Dermis microvascular lymphatic vessel endothelial cell (primary cell): ENCODE measurements around the gene HP1BP3. TPM values are rescaled to one million over a fixed set of nuclear protein-coding genes. Genes with fewer than 3 reads are reported as not detected.
A peak's percentile ranks its signal among the peaks of the same experiment; 100 is the strongest.

Source experiments
- DNase-seq, 2 donors: peaks; one replicate each; pipeline versions ENCODE4 v3.0.0 to v3.0.0-alpha.2; 2010; ENCODE audit warnings: low read depth in 2 of 2
- total RNA-seq: library from RNA; depleted of rRNA; stranded (reverse); fragments of >200 nt; gene quantifications from 2 replicates; pipeline ENCODE4 v1.2.1, GENCODE V29; 2014

The HP1BP3 gene
- total RNA-seq, 1 donor from 2014 or later, result 150 TPM

DNA sequence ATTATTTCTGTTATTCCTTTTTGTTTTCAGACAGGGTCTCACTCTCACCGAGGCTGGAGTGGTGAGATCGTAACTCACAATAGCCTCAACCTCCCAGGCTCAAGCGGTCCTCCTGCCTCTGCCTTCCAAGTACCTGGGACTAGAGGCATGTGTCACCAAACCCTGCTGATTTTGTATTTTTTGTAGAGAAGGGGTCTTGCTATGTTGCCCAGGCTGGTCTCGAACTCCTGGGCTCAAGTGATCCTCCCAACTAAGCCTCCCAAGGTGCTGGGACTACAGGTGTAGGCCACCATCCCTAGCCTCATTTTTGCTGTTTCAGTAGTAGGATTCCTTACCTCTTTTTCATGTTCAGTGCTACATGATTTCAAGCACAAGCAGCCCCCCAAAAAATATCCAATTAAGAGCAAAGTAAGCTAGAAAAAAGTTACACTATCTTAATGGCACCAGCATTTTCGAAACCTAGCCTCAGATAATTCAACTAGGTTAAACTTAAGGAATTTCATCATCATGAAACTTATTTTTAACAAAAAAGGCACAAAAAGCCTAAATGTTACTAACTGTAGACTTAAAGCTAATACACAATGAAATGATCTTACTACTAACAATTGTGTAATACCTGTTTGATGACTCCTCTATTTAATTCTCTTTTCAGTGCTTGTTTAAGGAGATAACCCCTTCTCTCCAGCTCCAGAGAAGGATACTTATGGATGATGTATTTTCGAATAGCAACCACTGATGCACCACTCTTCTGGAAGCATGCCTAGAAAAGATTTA is 16.6 kb downstream of the HP1BP3 start:
- no peak for DNase-seq

DNA sequence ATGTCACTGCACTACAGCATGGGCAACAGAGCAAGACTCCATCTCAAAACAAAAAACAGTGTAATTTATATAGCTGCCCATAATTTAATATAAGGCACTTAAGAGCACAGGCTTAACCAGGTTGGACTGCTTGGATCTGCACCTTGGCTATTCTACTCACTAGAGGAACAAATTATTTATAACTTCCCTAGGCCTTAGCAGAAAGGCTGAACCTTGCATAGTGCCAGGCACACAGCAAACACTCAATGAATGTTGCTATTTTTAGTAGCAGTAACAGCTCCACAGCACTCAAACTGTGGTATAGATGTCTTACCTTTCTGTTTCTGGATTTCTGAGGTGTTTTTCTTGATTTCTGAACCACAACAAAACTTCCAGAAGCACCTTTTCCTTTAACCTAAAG is 19.8 kb downstream of the HP1BP3 start:
- no peak for DNase-seq

DNA sequence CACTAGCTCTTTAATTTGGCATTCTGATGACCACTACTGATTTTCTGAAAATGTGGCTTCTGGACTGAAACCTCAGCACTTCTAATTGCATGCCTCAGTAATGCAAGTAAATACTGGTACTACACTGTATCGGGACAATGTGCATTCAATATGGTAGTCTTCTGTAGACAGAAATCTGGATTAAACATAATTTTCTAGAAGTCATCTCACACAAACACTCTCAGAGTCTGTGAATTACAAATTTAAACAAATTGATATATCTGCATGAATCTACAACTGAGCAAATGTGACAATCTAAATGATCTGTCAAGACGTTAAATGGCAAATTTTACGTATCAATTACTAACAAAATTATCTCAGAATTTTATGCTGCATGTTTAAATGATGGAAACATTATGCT is 23.7 kb downstream of the HP1BP3 start:
- no peak for DNase-seq

DNA sequence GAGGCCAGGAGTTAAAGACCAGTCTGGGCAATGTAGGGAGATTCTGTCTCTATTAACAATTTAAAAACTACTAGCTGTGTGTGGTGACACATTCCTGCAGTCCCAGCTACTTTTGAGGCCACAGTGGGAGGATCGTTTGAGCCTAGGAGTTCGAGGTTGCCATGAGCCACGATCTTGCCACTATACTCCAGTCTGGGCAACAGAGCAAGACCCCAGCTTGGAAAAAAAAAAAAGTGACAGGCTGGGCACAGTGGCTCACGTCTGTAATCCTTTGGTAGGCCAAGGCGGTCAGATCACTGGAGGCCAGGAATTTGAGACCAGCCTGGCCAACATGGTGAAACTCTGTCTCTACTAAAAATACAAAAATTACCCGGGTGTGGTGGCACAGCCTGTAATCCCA is 26.8 kb downstream of the HP1BP3 start:
- no peak for DNase-seq

DNA sequence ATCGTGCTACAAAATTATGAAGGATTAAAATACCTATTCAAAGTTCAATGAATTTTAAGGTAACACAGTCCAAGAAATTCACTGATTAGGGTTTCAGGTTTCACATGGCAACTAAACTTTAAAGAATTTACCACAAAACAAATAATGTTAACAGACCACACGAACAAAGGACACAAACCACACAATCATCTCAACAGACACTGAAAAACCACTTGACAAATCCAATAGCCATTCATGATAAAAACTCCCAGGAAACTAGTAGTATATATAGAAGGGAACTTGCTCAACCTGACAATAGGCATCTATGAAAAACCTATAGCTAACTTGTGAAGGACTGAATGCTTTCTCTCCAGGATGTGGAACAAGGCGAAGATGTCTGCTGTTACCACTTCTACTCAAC is 33.5 kb downstream of the HP1BP3 start:
- DNase-seq, result no peak

DNA sequence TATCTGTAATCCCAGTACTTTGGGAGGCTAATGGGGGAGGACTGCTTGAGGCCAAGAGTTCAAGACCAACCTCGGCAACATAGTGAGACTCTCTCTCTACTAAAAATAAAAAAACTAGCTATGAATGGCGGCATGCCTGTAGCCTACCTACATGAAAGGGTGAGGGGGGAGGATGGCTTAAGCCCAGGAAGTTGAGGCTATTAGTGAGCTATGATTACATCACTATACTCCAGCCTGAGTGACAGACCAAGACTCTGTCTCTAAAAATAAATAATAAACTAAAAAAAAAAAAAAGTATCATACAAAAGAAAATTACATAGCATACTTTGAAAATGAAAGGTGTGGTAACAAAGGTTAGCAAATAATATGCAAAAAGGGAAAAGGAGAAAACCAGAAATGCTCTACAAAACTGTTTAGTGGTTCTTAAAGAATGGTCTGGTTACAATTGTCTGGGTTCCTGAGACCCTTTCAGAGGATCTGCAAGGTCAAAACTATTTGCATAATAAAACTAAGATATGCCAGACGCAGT is 35.6 kb downstream of the HP1BP3 start:
- no peak for DNase-seq

DNA sequence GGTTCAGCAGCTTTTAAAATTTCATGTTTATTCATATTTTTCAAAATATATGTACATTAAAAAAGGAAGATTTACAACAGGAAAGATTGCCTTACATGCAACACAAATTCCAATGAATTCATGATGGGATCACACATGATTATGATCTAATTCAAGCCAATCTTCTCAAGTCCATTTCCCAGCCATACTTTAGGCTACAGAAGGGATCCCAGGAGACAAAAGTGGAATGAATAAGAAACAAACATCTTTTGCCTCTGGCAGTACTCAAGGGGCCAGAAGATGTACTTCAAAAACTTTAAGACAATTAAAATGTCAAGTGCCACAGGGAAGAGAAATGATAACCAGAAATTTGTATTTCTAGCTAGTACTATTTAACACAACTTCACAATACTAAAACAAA is 44.4 kb downstream of the HP1BP3 start:
- DNase-seq, result no peak

DNA sequence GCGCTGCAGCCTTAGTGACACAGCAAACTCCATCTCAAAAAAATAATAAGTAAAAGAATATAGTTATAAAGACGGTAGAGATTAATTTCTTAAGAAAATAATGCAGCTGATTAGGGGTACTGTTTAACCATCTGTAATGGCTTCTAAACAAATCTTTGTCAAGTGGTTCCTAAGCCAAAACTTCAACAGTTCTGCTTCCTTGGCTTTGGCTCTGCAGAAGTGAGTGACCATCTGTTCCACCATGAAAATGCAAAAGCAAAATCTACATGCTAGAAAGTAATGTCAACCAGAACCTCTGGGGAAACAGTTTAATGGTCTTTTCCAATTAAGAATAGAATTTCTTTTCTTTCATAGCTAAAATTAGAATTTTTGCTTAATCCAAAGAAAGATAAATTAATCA is 46.3 kb downstream of the HP1BP3 start:
- no peak for DNase-seq

DNA sequence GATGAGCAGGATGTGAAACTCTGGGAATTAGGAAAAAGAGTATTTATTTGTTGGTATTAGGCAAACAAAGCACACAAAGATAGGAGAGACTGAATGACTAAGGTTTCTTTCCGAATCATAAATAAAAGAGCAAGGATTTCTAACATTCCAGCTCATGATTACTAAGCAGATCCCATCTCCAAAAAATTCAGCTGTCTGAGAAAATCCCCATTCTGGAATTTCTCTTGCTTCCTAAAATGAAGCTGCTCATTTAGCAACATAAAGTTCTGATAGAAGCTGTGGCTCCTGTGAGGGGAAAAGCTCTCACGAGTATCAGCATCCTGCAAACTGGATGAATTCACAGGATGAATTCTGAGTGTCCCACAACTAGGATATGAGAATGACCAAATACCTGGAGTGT is 47.9 kb downstream of the HP1BP3 start:
- no peak for DNase-seq

DNA sequence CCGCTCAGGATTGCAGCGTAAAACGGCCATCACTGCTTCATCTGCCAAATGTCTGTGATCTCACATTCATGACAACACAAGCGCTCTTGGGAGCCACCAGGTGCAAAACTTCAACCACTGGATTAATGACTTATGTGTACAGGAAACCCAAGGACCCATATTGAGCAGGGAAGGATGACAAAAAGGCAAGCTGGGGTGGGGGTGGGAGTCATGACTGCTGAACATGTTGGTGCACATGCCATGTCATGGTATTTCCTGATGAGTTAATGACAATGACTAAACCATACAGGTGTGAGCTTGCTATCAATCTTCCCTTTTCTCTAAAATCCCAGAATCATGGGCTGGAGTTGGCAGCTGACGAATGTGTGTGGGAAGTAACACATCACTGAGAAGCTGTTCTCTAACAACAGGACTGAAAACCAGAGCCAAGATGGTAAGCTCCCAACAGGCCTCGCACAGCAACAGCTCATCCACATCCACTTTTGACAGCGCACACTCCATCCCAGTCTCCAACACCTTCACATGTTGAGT is 51.5 kb downstream of the HP1BP3 start:
- DNase-seq, result no peak

DNA sequence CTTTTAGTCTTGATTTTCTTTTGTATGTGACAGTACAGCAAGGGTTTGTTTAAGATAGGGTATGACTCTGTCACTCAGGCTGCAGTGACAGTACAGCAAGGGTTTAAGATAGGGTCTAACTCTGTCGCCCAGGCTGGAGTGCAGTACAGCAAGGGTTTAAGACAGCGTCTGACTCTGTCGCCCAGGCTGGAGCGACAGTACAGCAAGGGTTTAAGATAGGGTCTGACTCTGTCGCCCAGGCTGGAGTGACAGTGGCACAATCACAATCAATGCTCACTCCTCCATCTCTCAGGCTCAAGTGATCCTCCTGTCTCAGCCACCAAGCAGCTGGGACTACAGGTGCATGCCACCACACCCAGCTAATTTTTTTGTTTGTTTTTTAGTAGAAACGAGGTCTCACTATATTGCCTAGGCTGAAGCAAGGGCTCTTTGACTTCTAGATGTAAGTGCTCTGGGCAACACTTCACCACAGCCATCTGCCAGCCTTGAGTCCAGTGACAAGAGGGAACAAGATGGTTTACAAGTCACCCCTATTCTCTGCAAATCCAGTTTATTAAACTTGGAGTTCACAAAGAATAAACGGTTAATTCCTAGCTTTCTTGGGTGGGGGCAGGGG is 53.6 kb downstream of the HP1BP3 start:
- no peak for DNase-seq

DNA sequence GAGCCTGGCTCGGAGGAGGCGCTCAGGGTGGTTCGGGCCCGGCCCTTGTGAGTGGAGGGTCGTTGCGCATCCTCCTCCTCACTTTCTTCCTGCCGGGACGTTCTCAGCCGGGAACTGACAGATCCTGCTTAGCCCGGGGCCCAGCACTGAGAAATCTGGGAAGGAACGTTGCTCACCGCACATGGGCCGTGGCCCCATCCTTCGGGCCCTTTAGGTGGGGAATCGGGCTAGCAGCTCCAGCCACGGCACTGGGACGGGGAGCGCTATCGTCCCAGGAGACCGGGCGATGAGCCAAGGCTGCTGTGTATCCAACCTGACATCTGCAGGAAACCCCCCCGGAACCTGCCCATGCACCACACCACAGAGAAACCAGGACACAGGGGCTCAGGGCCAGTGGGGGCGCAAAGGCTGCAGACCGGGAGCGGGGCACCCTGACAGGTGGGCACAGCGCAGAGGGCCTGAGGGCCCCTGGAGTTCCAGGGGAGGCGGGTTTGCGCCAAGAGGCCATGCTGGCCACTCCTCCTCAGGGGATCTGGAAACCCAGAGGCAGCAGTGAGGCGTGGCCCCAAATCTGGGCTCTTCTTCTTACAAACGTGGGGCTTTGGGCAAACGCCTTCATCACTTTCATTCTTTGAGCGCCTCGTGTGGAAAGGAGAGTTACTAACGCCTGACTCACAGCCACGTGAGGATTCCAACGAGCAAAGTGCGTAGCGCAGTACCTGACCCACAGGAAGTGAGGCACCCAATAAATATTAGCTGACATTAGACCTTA is 54.3 kb downstream of the HP1BP3 start, which contains the start of gene SH2D5:
Gene SH2D5, minus strand, starts transcription at position 116 of the 772 bp plus-strand sequence. CDS start 4,659 bp downstream, outside the sequence.
- DNase-seq, result peak; percentile 77 to 93

DNA sequence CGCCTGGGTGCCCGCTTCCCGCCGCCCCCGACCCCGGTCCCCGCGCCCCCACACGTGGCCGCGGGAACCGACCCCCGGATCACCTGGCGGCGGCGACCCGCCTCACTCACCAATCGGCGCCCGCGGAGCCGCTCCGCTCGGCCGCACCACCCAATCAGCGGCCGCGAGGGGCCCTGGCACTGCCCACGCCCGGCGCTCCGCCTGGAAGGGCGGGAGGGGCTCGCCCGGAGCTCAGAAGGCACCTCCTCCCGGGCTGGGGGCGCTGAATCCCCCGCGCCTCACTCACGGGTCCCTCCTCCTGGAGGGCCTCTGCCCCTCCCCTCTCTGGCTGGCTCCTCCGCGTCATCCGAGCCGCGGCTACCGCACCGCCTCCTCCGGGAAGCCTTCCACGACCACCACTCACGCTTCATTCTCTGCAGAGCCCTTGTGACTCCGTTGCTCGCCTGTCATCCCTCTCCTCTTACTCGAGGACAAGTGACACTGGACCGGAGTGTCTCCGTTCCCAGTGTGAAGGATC is 55.0 kb downstream of the HP1BP3 start:
- DNase-seq, result peak; percentile 6 to 70

DNA sequence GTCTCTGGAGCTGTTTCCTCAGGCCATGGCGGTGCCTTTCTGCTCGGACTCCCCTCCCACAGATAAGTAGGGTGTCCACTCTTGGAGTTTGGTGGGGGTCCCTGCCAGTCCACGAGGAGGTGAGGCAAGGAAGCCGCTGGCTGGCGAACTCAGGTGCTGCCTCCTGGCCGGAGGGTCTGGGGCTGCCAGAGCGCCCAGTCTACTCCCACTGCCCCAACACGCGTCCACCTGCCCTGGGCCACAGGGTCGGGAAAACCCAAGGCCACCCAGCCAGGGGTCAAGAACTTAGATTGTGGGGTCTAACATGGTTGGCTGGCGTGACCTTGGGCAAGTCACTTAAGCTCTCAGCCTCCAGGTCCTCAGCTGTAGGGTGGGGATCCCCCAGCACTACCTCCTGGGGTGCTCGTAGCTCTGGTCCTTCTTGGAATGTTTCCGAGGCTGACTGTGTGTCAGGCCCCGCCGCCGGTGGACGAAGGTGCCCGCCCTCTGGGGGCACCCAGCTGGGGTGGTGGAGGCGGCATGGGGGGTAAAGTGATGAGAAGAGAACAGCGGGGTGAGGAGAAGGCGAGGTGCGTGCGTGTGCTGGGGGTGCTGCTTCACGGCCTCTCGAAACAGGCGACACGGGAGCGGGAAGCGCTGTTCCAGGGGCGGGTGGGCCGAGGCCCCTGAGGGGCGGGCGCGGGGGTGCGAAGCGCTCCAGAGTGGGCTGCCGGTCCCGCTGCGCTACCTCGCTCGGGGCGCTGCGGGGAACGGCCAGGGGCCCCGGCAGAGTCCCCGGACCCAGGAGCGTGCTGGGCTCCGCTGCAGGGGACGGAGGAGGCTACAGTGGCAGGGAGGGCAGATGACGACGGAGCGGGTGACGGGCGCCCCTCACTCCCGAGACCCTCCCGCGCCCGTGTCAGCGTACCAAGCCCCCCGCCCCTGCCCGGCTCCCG is 55.8 kb downstream of the HP1BP3 start:
- no peak for DNase-seq

DNA sequence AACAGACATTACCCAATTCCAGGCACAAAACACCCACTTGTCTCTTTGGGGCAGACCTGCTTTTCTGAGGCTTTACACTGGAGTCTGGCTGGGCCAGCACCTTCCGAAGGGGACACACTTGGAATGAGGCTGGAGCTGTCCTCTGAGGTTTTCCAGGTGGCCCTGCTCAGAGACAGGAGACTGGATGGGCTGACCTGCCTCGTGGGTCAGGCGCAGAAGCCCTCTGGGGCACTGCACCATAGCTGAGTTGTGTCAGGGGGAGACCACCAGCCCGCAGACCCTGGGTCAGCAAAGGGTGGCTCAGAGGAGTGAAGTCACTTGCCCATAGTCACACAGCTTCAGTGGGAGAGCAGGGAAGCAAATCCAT is 56.4 kb downstream of the HP1BP3 start:
- no peak for DNase-seq

DNA sequence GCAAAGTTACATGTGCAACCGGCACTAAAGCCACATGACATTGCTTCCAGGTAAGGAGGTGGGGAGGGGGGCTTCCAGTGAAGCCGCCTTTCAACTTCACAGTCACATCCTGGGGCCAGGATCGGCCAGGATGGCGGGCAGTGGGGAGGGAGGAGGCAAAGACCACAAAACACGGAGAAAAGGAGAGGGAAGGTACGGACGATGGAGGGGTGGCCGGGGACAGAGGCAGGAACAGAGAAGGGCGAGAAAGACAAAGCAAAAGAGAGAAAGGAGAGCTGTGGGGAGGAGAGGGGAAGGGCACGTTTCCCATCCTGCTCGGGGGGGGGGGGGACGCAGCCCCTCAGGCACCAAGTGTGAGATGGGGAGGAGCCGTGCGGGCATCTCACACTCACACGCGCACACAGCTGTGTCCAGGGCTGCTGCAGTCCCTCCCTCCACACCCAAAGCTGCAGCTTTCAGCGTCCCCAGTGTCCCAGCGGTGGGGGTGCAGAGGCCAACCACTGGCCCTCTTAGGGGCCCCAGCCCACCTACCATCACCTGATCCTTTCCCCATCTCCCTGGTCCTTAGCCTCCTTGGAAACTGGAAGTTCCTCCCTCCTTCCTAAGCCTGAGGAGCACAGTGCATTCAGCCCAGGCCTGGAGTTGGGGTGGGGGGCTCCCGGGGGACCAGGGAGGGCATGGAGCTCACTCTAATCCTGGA is 57.0 kb downstream of the HP1BP3 start:
- DNase-seq, result no peak

DNA sequence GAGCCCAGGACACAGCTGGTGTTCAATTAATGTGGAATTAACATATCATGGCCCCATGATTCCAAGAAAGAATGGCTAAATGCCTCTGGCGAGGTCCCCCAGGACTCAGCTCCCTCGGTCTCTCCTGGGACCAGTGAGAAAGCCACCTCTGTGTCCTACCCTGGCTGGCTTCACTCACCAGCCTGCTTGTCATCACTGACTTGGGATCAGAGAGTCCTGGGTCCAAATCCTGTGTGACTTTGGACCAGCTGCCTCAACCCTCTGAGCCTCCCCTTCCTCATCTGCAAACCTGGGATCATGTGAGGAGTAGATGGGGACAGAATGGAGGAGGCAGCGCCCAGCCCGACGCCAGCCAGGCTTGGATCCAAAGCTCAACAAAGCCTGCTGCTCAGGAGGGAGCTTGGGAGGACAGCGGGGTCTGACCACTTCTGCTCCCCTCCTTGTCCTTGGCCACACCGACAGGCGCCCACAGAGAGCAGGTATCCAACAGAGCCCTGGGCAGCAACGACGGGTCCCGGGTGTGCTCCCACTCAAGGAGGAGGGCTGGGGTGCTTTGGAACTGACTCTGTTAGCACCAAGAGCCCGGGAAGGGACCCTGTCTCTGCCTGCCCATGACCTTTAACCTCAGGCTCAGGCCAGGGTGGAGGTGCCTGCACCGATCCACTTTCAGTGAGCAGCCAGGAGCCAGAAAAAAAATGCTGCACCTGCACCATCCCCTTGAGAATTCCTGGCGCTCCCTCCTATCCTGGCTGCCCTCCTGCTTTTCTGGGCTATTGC is 57.8 kb downstream of the HP1BP3 start:
- DNase-seq, result no peak

DNA sequence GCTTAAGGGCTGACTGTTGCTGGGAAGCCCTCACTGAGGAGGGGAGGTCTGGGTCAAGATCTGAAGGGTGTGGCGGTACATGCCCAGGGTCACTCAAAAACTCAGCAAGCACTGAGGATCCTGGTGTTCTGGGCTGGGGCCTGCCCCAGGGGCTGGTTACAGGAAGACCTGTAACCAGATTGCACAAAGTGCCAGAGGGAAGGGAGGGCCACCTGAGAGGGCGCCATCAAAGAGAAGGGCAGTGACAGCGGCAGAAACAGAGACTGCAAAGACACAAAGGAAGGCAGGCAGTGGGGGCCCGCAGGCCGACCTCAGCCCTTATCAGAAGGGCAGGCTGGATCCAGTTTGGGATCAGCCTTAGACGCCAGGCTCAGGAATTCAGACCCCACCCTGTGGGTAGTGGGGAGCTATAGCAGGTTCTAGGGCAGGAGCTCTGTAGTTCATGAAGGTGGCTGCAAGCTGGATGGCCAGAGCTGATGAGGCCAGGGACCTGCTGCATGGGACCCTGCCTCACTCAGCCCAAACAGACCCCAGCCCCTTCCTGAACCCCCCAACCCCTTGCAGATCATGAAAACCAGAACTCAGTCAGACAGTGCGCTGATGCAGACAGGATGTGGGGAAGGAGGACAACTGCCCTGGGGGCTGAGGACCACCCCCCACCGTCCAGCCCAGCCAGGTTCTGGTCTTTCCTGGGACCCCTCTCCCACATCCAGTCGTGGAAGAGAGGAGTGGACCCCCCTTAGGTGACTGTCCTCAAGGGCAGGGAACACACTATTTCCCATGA is 58.5 kb downstream of the HP1BP3 start:
- DNase-seq, result no peak
